HG03108 (cell line): ENCODE data around the gene OST4.

Source experiments
- ATAC-seq: cut with Tn5 transposase; IDR thresholded peaks from one replicate; pipeline ENCODE4 v1.9.1; 2021; ENCODE audit warnings: moderate library complexity; ENCODE audit not compliant: unreplicated experiment

The OST4 gene

DNA sequence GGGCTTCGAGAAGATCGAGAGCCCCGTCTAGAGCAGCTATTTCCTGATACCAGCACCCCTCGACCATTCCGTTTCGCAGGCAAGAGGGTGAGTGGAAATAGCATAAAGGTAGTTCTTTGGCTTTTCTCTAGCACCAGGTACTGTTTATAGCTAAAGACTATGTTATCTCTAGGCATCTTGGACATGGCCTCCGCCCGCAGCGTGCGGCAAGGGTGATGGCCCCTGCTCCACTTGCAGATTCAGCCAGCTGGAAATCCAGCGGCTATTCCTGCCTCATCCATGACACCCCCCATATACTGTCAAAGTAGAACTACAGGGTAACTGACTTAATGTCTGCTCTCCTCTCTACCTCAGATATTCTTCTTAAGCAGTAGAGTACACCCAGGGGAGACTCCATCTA, 16.7 kb downstream of the OST4 start:
- no peak for ATAC-seq

DNA sequence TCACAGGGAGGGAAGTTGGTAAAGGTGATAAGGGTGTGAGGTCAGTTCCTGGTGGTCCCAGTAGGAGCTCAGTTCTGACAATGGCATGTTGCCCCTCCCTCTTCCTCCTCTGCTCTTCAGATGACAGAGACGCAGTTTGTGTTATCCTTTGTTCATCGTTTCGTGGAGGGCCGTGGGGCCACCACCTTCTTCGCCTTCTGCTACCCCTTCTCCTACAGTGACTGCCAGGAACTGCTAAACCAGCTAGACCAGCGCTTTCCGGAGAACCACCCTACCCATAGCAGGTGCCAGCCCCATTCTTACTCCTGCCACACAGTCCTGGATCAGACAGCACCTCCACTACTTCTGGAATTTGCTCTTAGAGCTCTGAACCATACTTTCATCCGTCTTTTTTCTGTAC, 17.7 kb downstream of the OST4 start:
- ATAC-seq, result no peak

GRCh38 chr2:27053321-27053720, 18.1 kb downstream of the OST4 start:
- ATAC-seq, result no peak

- no peak for ATAC-seq
Observed at GRCh38 chr2:27051902-27052645, 19.4 kb downstream of the OST4 start.

DNA sequence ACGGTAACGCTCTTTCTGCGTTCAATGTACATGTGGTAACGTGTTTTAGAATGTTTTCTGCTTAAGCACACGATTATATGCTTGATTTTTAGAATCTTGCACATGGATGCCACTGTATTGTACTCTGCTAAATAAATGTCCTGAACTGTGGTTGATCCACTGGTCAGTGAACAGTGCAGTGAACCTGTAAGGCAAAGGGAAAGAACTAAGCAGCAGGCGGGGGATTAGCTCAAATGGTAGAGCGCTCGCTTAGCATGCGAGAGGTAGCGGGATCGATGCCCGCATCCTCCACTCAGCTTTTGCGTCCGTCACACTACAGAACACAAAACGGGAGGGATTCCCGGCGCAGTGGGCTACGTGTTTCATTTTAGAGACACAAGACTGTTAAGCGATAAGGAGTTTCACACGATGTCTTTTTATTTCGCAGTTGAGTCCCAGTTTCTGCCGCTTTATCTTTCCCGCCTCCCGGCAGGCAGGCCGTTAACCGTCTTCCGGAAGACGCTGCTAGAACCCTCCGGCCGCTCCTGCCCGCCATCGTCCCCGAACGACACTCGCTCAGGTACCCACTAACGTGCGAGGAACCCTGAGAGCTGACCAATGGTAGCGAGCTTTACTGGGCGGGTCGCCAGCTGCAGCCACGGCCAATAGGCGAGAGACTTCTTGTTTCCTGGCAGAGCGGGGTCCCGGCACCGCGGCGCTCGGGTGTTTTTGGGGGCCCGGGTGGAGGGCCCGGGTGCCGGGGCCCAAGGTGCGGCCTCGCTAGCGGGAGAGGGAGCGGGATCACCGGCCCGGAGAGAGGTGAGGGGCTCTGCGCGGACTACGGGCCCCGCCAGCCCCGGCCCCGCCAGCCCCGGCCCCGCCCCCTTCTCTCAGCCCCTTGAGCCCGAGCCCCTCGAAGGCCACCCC, 20.2 kb downstream of the OST4 start, which contains the start of gene AGBL5:
TSS of gene AGBL5 (plus strand) at position 673 of the 906 bp plus-strand sequence. CDS start 1,291 bp downstream, outside the sequence.
- ATAC-seq, result peak; percentile 69

- peak; percentile 37 for ATAC-seq
Observed at GRCh38 chr2:27050281-27050995, 21.0 kb downstream of the OST4 start.

DNA sequence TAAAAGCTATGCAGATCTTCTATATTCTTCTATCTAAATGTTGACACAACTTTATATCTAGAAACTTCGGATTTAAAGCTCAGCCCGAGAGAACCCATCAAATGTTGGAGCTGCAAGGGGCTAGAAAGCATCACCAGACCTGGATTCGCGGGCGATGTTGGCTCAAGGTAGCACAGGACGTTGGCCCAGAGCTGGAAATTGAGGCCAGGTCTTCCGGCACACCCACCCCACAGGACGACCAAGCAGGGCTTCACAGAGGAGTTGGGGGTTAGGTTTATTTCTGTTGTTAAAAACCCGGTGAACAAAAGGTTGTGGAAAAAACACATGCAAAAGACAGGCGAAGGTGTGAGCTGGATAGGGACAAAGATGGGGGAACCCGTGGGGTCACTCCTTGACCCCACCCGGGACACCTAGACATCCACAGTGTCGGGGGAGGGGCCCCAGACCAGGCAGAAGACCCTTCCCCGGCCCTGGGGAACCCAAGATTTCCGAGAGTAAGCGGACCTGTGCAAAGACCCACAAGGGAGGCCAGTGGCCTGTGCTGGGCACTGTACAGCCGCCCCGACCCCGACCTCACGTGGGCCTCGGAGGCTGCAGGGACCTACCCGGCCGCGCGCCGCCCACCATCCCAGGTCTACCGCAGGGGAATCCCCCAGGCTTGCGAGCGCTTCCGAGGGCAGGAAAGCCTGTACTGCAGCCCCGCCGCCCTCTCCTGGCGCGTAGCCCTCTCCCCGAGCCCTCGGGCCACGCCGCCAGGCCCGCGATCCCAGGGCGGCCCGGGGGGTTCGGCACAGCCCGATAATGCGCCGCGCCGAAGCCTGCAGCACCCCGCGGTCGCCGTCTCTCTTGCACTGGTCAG, 21.8 kb downstream of the OST4 start:
- peak; percentile 27 for ATAC-seq

- ATAC-seq, result no peak
Observed at GRCh38 chr2:27042985-27043634, 28.3 kb downstream of the OST4 start.

- ATAC-seq, result peak; percentile 76
Observed at GRCh38 chr2:27042159-27042661, 29.2 kb downstream of the OST4 start.

- peak; percentile 12 for ATAC-seq
Observed at GRCh38 chr2:27041752-27042151, 29.7 kb downstream of the OST4 start.

DNA sequence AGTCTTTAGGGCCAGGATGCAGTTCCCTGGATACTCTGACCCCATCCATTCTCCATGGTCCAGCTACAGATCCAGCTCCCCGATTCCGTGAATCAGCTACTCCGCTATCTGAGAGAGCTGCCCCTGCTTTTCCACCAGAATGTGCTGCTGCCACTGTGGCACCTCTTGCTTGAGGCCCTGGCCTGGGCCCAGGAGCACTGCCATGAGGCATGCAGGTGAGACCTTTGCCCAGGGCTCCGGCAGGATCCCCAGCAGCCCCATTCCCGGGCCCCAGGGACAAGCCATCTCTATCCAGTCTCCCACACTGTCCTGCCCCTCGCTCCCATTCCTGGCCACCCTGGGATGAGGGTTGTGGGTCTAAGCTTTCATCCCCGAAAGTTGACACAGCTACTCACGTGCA, 31.2 kb downstream of the OST4 start:
- no peak for ATAC-seq

- no peak for ATAC-seq
Observed at GRCh38 chr2:27039871-27040270, 31.6 kb downstream of the OST4 start.

DNA sequence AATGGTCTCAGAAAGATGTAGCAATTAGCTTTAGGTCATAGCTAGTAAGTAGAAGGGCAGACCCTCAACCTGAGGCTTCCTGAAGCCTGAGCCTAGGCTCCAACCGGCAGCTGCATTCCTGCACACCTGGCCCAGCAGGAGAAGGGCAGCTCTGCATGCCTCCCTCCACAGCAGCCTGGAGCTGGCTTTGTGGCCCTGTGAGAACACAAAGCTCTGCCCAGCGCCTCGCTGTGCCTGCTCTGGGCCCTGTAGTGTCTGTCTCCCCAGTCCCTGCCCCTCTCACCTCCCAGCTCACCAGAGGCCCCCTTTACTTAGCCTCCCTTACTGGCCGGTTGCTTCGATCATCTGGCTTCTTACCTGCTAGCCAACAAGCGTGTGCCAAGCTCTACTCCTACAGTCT, 32.0 kb downstream of the OST4 start:
- ATAC-seq, result no peak

DNA sequence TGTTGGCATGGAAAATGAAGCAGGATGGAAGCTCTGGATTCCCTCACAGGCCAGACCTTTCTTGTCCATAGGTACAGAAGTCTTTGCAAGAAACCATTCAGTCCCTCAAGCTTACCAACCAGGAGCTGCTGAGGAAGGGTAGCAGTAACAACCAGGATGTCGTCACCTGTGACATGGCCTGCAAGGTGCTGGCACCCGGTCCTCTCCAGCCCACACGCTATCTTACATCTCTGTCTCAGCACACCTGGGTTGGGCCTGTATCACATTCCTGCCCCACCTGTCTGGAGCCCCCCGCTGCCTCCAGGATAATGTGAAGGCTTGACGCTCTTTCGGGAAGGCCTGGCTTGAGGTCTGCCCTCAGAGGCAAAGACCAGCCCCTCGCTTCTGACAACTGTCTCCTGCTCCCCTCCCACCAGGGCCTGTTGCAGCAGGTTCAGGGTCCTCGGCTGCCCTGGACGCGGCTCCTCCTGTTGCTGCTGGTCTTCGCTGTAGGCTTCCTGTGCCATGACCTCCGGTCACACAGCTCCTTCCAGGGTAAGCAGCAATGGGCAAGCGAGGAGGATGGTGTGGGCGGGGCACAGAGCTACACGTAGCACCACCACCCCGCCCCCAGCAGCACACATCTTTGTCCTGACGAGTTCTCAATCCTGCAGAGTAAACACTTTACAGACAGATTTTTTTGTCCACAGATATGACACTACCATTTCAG, 32.7 kb downstream of the OST4 start:
- ATAC-seq, result no peak

DNA sequence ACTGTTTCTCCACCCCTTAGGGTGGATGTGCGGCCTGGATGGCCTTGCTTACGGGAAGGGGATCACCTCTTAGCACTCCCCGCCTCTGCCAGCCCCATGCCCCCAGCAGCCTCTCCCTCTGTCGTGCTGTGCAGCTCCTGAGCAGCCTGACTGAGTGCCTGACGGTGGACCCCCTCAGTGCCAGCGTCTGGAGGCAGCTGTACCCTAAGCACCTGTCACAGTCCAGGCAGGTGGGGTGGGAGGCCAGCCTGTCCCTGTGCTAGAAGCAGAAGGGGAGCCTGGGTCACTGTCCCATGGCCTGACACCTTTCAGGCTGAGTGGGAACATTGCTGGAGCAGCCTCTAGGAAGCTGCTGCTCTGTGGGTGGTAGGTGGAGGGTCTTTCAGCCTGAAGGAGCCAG, 33.4 kb downstream of the OST4 start:
- ATAC-seq, result no peak

DNA sequence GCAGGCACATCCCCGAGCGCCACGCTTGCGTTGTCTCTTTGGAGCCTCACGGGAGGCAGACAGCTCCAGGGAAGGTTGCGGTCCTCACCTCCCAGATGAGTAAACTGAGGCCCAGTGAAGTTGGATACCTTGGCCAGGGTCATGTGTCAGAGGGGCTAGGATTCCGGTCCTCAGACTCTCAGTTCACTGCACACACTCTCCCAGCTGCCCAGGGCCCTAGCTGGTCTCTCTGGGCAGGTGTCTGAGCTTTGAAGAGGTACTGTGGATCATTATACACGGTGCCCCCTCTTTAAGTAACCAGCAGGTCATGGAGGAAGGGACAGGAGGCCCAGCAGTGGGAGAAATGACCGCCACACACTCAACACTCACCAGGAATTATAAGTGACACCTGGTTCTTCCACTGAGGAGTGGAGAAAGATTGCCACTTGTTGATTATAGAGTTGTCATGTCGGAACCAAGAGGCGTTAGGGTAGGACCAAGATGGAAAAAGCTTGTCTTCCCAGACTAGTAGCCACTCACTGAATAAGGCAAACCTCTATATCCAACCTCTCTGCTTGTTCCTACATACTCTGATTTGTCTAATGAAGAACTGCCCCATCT, 38.1 kb downstream of the OST4 start:
- no peak for ATAC-seq

GRCh38 chr2:27032495-27033252, 38.8 kb downstream of the OST4 start, which contains the start of gene TMEM214:
TMEM214 (plus strand) TSS chr2:27032965; CDS start chr2:27033016, 51 bp downstream.
- peak; percentile 96 for ATAC-seq

GRCh38 chr2:27029051-27029450, 42.4 kb downstream of the OST4 start:
- no peak for ATAC-seq
